HG02623 (cell line): ENCODE measurements around the gene SMIM24.
"Not testable (repeated sequence)": the region's sequence is repeated elsewhere in the genome, so short reads cannot be mapped to it uniquely, and the experiment has no call there.

Source experiments
- ATAC-seq: cut with Tn5 transposase; IDR thresholded peaks from one replicate; pipeline ENCODE4 v1.9.1; 2021; ENCODE audit warnings: moderate library complexity; ENCODE audit not compliant: unreplicated experiment

The SMIM24 gene

DNA sequence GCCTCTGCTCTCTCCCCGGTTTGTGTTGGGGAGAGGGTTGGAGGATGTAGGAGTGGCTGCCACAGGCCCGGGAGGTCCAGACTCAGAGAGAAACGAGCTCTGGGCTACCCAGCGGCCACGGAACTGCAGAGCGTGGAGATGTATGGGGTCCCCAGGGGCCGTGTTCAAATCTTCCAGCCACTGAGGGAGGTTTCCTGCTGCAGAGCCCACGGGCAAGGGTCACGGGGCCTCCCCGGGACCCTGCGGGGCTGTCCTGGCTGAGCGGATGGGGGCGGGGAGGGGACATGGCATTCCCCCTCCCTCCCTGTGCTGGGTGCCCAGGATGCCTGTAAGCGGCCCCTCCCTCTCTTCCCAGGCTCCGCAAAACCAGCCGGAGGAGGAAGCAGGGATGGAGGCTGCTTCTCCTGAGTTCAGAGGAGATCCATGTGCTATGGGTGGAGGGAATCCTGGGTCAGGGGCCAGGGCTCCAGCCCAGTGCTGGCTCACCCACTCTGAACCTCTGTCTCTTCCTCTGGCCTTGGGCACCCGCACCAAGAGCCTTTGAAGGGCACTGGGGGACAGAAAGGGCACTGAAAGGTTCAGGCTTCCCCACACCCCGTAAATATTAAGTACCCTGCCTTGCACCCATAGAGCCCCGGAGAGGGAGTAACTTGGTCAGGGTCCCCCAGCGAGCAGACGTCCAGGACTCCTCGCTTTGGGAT is 22.6 kb downstream of the SMIM24 start:
- no peak for ATAC-seq

DNA sequence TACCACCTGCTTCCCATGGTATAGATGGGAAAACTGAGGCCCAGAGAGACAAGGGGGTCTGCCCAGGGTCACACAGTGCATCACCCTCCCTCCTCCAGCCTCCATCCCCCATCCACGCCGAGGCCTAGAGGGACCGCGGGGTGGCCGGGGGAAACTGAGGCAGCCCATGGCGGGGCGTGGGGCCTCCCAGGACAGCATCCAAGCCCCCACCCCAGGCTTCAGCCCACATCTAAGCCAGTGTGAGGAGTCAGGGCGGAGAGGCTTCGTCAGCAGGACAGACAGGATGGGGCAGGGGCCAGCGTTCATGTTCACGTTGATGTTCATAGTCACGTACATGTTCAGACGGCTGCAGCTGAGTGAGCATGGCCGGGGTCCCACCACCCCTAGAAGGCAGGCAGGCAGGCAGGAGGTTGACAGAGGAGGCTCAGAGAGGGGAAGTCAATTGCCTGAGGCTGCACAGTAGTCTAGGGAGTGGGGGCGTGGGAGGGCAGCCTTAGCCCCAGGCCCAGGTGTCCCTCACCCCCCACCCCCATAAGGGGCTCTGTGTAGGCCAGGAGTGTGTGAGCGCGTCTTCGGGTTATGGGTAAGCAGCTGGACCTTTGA is 23.3 kb downstream of the SMIM24 start:
- ATAC-seq, result no peak

DNA sequence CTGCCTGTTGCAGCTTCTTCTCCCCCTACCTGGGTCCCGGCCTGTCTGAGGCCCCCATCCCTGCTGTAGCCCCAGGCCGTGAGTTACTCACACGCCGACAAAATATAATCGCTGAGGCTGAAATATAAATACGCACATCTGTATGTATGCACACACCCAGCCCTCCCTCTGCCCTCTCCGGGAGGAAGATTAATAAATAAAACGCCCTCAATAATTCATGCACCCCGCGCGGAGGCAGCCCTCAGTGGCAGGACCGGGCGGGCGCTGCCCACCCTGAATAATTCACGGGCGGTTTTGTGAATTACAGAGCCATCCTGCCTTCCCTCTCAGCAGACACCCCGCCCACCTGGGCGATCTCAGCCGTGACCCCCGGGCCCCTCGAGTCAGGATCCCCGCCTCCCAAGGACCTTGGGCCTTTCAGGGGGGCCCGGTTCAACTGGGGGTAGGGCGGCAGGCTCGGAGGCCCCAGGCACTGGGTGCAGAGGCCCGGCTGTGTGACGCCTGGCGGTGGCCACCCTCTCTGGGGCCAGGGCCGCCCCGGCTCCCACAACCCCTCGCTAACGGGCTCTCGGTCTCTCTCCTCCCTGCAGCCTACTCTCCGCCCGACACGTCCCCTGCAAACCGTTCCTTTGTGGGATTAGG is 24.2 kb downstream of the SMIM24 start:
- ATAC-seq, result no peak

DNA sequence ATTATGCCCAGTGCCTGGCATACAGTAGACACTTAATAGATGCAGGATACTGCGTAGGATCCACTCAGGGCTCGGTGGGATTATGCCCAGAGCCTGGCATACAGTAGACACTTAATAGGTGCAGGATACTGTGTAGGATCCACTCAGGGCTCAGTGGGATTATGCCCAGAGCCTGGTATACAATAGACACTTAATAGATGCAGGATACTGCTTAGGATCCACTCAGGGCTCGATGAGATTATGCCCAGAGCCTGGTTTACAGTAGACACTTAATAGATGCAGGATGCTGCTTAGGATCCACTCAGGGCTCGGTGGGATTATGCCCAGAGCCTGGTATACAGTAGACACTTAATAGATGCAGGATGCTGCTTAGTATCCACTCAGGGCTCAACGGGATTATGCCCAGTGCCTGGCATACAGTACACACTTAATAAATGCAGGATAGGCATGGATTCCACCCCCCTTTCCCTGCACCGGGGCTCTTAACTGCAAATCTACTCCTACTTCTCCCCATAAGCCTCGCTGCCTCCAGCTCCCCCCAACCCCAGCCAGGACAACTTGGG is 24.9 kb downstream of the SMIM24 start:
- no peak for ATAC-seq

DNA sequence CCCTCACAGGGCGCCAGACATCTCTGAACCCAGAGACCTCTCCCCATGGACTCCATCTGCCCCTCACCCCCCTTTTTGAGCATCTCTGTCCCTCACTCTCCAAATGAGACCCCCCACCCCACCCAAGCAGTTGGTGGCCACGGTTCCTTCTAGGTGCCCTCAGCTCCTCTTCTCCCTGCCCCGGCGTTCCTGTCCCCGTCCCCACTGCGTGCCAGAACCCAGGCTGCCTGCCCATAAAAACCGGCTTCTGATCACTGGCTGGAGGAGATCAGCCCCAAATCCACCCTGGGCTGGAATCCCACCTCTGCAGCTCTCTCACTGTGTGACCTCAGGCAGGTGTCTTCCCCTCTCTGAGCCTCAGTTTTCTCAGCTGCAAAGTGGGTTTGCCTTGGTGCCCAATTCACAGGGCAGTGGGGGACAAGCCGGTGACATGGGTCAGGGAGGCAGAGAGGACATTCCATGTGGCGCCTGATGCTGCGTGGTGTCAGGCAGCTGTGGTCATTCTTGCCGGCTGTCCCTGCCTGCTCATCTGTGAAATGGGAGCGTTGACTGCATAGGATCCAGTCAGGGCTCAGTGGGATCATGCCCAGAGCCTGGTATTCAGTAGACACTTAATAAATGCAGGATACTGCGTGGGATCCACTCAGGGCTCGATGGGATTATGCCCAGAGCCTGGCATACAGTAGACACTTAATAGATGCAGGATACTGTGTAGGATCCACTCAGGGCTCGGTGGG is 25.5 kb downstream of the SMIM24 start:
- no peak for ATAC-seq

DNA sequence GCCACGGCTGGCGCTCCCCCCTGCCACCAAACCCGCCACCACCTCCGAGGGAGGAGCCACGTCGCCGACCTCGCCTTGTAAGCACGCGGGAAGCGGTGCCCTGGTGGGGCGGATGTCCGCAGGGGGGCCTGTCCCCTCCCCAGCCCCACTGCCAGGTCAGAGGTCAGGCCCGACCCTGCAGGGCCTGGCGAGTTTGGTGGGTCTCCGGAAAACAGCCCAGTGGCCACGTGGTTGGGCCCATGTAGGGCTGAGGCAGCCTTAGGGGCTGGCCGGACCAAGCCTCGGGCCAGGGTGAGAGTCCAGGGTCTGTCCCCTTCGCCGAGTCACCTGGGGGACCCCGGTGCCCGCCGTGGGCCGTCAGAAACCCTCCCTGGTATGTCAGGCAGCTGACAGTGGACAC is 26.5 kb downstream of the SMIM24 start:
- ATAC-seq, result no peak

DNA sequence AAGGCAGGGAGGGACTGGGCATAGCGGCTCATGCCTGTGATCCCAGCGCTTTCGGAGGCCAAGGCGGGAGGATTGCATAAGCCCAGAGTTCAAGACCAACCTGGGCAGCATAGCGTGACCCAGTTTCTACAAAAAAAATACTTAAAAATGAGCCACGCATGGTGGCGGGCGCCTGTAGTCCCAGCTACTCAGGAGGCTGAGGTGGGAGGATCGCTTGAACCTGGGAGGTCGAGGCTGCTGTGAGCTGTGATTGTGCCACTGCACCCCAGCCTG is 27.4 kb downstream of the SMIM24 start:
- not testable (repeated sequence) for ATAC-seq

DNA sequence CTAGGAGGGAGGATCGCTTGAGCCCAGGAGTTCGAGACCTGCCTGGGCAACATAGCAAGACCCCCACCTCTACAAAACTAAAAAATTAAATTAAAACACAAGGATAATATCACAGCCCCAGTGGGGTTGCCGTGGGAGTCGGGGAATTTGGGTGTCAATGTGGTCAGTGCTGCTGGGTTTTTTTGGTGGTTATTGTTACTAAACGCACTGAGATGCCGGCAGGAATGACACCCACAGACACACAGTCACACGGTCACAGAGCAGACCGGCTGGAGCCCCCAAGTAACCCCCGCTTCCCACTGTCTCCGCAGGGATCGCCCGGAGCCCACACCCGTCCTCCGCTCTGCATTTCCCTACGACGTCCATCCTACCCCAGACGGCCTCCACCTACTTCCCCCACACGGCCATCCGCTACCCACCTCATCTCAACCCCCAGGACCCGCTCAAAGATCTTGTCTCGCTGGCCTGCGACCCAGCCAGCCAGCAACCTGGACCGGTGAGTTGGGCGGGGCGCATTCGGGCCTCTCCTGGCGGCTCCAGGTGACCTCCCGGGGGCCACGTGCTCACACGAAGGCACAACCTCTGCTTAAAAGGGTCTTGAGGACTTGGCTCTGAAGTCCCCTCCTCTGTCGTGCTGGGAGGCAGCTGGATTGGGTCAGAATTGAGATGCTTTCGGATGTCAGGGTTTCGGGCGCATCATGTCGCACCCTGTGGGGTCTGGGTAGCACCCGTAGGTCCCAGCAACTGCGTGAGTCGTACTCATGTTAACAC is 28.0 kb downstream of the SMIM24 start:
- no peak for ATAC-seq

DNA sequence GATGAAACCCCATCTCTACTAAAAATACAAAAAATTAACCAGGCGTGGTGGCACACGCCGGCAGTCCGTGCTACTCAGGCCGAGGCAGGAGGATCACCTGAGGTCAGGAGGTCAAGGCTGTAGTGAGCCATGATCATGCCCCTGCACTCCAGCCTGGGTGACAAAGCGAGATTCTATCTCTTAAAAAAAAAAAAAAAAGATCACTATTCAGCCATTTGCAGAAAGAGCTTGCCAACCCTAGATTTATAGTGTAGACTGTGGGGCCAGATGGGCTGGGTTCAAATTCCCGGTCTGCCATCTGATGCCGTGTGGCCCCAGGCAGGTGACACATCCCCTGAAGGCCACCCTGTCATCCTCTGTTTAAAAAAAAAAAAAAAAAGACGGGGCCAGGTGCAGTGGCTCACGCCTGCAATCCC is 28.9 kb downstream of the SMIM24 start:
- no peak for ATAC-seq

DNA sequence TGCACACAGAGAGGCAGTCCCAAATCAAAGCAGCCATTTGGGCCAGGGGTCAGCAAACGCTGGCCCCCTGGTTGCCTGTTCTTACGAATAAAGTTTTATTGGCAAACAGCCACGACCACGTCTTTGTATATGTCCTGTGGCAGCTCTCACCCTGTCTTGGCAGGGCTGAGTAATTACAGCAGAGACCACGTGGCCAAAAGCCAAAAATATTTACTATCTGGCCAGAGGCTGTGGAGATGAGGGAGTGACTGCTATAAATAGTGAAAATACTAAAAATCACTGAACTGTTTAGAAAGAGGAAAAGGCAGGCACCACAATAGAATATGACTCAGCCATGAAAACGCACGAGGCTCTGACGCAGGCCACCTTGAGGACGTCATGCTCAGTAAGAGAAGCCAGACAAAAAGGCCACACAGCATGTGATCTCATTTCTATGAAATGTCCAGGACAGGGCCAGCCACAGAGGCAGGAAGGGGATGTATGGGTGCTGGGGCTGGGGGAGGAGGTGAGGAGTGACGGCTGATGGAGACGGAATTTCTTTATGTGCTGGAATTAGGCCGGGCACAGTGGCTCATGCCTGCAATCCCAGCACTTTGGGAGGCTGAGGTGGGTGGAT is 29.4 kb downstream of the SMIM24 start:
- no peak for ATAC-seq

DNA sequence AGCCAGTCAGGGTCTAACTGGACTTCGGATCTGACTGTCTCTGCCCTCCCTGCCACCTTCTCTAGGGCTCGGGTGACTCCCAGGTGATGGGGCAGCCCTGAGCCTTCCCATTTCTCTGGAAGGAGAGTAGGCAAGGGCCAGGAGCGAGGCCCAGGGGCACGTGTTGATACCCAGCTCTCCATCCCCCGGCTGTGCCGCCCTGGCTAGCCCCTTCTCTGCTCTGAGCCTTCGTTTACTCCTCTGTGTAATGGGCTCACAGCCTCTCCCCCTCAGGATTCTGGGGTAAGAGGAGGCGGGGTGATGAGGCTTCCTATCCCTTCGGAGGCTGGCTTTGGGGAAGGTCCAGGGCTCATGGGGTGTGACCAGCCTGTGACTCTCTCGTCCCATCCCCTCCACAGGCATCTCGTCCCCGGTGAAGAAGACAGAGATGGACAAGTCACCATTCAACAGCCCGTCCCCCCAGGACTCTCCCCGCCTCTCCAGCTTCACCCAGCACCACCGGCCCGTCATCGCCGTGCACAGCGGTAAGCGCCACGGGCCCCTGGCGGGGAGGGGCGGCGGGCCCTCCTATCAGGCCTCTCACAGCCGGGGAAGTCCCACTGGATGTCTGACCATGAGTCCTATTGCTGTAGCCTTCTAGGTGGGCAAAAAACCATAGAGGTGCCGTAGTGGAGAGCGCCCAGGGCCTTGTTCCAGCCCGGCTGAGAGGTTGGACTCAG is 31.6 kb downstream of the SMIM24 start:
- no peak for ATAC-seq

DNA sequence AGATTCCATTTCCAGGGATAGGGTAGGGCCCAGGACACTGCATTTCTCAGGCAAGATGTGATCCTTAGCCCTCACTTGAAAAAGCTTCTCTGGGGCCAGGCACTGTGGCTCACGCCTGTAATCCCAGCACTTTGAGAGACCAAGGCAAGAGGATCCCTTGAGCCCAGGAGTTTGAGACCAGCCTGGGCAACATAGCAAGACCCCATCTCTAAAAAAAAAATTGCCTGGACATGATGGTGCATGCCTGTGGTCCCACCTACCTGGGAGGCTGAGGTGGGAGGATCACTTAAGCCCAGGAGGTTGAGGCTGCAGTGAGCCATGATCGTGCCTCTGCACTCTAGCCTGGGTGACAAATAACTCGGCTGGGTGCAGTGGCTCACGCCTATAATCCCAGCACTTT is 33.7 kb downstream of the SMIM24 start:
- ATAC-seq, result not testable (repeated sequence)

DNA sequence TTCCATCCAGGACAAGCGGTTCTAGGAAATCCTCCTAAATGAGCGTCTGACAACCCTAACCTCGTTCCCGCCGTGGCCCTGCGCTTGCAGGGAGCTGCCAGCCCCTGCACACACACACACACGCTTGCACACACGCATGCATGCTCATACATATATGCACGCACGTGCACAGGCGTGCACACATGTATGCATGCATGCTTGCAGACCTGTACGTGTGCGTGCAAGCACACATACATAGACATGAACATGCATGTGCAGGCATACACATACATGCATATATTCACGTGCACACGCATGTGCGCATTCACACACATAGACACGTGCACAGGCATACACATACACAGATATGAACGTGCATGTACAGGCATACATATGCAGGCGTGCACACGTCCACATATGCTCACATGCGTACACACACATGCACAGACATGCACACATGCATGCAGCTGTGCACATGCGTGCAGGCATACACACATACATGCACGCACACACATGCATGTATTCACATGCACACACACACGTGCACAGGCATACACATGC is 35.6 kb downstream of the SMIM24 start:
- ATAC-seq, result no peak

DNA sequence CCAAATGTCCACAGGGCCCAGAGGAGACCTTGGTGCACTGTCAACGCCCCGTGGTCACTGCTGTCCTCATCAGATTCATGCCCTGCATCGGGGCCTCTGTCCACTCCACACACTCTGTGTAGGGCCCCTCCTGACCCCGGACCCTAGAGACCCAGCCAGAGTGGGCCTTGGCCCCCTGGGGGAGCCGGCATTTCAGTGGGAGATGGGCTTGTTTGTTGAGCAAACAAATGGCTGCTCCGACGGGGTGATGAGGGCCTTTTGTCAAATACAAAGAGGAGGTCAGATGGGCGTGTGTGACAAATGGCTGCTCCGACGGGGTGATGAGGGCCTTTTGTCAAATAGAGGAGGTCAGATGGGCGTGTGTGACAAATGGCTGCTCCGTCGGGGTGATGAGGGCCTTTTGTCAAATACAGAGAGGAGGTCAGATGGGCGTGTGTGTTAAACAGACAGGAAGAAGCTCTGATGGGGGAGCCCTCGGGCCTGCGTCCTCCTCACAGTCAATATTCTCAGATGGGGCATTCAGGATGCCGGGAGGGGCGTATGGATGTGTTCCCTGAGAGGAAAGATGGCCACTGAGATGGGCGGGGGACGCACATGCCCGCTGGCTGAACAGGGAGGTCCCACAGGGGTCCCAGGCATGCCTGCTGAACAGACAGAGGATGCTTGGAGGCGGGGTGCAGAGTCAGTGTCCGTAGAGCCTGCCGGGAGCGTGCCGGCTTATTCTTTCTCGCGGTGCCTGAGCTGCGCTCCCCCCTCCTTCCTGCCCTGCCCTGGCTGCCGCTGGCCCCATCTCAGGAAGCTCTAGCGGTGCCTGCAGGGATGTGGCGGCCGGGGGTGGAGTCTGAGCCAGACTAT is 36.3 kb downstream of the SMIM24 start:
- no peak for ATAC-seq

DNA sequence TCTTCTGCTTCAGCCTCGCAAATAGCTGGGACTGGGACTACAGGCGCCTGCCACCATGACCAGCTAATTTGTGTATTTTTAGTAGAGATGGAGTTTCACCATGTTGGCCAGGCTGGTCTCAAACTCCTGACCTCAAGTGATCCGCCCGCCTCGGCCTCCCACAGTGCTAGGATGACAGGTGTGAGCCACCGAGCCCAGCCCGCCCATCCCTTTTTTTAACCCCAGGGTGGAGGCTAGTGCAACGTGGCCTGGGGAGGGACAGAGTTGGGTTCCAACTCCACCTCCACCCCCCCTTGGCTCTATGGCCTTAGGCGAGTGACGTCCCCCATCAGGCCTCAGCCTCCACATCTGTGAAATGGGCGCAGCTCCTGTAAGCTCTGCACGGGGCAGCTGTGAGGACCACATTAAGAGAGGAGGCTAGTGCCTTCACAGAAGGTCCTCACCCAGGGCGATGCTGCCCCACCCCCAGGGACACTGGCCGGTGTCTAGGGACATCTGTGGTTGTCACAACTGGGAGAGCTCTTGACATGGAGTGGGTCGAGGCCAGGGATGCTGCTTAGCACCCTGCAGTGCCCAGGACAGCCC is 37.7 kb downstream of the SMIM24 start:
- ATAC-seq, result no peak

DNA sequence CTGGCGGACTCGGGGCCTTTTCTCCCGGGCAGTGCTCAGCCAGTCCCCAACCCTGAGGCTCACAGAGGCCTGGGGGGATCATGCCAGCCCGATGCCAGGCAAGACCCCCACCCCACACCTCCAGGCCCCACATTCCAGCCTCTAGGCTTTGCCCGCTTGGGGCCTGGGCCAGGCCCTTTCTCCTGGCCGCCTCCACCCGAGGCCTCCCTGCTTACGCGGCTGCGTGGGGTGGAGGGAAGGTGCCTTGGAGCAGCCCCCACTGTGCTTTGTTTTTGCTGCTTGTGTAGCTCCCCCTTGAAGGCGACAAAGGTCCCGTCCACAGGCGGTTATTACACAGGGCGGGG is 38.4 kb downstream of the SMIM24 start:
- ATAC-seq, result no peak

DNA sequence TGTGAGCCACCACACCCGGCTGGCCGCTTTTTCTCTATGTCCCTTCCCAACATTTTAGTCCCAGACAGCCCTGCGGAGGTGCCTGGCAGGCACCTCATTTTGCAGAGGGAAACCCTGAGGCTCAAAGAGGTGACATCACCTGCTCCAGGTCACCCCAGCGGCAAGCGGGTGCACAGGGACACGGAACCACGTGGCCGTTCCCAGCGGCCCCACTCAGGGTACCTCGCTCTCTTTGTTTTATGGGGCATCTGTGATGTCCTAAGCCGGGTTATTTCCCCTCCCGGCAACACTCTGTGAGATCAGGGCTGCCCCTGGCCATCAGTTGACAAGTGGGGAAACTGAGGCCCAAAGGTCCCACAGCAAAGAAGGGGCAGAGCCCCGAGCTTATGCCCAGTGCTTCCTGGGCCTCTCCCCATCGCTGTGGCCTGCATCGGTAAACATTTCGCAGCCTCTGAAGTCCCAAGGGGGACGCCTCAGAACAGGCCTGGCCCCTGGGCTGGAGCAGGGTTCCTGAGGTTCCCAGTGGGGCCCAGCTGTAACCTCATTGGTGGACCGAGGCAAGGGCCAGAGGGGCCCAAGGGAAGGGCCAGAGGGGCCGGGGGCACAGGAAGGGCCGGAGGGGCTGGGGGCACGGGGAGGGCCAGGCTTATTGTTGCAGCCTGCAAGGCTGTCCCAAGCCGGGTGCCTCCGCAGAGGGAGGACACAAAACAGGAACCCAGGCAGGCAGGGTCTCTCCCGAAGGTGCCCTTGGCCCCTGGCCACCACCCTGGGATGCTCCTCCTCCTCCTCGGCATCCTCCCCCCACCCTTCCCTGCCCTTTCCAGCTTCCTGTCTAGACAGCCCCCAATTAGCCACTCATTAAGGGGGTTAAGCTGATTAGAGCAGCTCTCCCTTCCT is 39.0 kb downstream of the SMIM24 start:
- no peak for ATAC-seq
